Measurements from ENCODE around the gene NDUFAB1.
"Not testable (repeated sequence)": the region's sequence is repeated elsewhere in the genome, so short reads cannot be mapped to it uniquely, and the experiment has no call there.

NDUFAB1 gene

GRCh38 chr16:23564575-23565363, 31.3 kb downstream of the NDUFAB1 start:
- Histone ChIP-seq H3K9me3 (ENCODE audit: insufficient read depth, low read depth, low read length) (no peaks in the 10 kb centered on the region), H3K27me3 (ENCODE audit: insufficient read depth, low read length) (no peaks in the 10 kb centered on the region), H3K27ac (ENCODE audit: low read length) (no peak overlapping the region), H3K9ac (ENCODE audit: low read depth, low read length) (no peak overlapping the region), H3K4me3 (ENCODE audit: low read length) (no peak overlapping the region), H3K4me1 (ENCODE audit: insufficient read depth, low read length) (no peaks in the 10 kb centered on the region), H3K36me3 (ENCODE audit: insufficient read depth, low read depth, low read length) (peaks cover 97% of the 10 kb centered on the region)

DNA sequence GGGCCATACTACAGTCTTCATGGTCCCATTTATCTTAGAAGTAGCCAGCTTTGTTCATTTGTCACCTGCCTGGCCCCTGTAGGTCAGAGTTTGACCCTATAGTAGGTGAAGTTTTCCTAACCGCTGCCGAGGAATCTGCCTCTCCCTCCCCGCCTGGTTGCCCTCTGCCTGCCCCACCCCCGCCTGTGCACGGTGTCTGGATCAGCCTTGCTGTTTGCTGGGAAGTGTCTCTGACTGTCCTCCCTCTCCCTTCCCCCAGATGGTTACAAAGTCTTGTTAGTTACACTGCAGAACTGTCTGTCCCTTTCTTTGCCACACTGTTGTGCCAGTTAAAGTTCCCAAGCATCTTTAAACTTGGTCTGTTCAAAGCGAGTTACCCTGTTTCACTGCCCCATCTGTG, 32.9 kb downstream of the NDUFAB1 start:
- Histone ChIP-seq H3K4me3 (ENCODE audit: low read length) (no peak overlapping the region), H3K36me3 (ENCODE audit: insufficient read depth, low read depth, low read length) (peaks cover 94% of the 10 kb centered on the region), H3K27ac (ENCODE audit: low read length) (no peak overlapping the region)

DNA sequence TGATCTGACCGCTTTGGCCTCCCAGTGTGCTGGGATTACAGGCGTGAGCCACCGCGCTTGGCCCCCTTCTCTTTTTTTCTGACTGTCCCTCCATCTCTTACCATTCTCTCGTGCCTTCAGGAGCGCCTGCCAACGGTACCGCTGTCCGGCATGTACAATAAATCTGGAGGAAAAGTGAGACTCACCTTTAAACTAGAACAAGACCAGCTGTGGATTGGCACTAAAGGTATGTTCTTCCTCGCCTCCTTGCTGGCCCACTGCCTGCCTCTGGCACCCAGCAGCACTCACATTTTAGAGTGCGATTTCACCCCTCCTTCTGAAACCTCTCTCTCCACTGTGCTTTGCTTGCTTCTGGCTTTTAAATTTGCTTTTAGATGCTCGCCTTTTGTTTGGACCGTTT, 33.6 kb downstream of the NDUFAB1 start:
- Histone ChIP-seq H3K4me1 (ENCODE audit: insufficient read depth, low read length) (no peaks in the 10 kb centered on the region), H3K36me3 (ENCODE audit: insufficient read depth, low read depth, low read length) (peaks cover 87% of the 10 kb centered on the region), H3K9me3 (ENCODE audit: insufficient read depth, low read depth, low read length) (no peaks in the 10 kb centered on the region), H3K27ac (ENCODE audit: low read length) (no peak overlapping the region), H3K9ac (ENCODE audit: low read depth, low read length) (no peak overlapping the region), H3K27me3 (ENCODE audit: insufficient read depth, low read length) (no peaks in the 10 kb centered on the region), H3K4me3 (ENCODE audit: low read length) (no peak overlapping the region)

More for the DNA sequence above, 32.9 kb downstream of the NDUFAB1 start:
- no peaks in the 10 kb centered on the region for H3K4me1 ChIP-seq (ENCODE audit: insufficient read depth, low read length)
- no peaks in the 10 kb centered on the region for H3K27me3 ChIP-seq (ENCODE audit: insufficient read depth, low read length)
- H3K9ac ChIP-seq (ENCODE audit: low read depth, low read length) = no peak overlapping the region
- no peaks in the 10 kb centered on the region for H3K9me3 ChIP-seq (ENCODE audit: insufficient read depth, low read depth, low read length)

DNA sequence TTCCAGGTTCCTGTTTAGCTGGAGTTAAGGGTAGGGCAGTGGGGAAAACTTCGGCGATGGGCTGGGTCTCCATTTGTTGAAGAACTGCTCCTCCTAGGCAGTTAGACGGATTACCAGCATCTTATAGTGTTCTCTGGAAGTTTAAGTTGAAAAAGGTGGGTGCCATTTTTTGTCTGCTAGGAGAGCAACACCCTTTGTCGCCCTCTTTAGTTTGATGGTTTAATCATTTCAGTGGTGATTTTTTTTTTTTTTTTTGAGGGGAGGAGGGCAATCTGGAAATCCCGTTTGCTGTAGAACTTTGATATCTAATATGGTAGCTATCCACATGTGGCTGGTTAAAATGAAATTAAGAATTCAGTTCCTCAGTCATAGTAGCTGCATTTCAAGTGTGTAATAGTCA, 34.5 kb downstream of the NDUFAB1 start:
- no peak overlapping the region for H3K9ac ChIP-seq (ENCODE audit: low read depth, low read length)
- no peaks in the 10 kb centered on the region for H3K9me3 ChIP-seq (ENCODE audit: insufficient read depth, low read depth, low read length)
- no peak overlapping the region for H3K27ac ChIP-seq (ENCODE audit: low read length)
- H3K36me3 ChIP-seq (ENCODE audit: insufficient read depth, low read depth, low read length) = peaks cover 78% of the 10 kb centered on the region
- no peaks in the 10 kb centered on the region for H3K27me3 ChIP-seq (ENCODE audit: insufficient read depth, low read length)
- H3K4me3 ChIP-seq (ENCODE audit: low read length) = no peak overlapping the region
- H3K4me1 ChIP-seq (ENCODE audit: insufficient read depth, low read length) = no peaks in the 10 kb centered on the region

DNA sequence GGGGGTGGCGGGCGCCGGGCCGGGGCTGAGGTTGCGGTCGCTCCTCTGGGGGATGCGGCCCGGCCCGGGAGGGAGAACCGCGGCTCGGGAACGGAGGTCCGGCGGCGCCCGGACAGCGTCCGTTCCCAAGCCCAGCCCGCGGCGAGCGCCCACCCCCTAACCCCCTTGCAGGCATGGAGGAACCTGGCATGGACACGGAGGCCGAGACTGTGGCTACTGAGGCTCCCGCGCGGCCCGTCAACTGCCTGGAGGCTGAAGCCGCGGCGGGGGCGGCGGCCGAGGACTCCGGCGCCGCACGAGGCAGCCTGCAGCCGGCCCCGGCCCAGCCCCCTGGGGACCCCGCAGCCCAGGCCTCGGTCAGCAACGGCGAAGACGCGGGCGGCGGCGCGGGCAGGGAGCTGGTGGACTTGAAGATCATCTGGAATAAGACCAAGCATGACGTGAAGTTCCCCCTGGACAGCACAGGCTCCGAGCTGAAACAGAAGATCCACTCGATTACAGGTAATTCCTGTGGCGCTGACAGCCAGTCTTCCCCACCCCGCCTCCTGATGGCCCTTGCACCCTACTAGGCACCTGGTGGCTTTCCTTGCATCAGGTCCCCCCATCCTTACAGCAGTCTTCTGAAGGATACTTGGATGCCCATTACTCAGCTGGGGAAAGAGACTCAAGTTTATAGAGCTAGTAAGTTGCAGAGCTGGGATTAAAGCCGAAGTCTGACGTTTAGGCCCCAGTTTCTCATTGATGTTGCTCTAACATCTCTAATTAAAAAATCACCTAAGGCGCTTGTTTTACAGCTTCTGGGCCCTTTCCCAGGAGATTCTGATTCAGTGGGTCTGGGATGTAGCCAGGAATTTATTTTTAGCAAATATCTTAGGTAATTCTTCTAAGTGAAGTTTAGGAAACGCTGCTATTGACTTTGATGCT, 38.1 kb downstream of the NDUFAB1 start:
- Histone ChIP-seq H3K4me1 (ENCODE audit: insufficient read depth, low read length) (no peaks in the 10 kb centered on the region), H3K27ac (ENCODE audit: low read length) (peak overlapping the region; percentile 44), H3K9me3 (ENCODE audit: insufficient read depth, low read depth, low read length) (no peaks in the 10 kb centered on the region), H3K36me3 (ENCODE audit: insufficient read depth, low read depth, low read length) (peaks cover 55% of the 10 kb centered on the region), H3K4me3 (ENCODE audit: low read length) (peak overlapping the region; percentile 92), H3K9ac (ENCODE audit: low read depth, low read length) (peak overlapping the region; percentile 84), H3K27me3 (ENCODE audit: insufficient read depth, low read length) (no peaks in the 10 kb centered on the region)

- no peaks in the 10 kb centered on the region for H3K4me1 ChIP-seq (ENCODE audit: insufficient read depth, low read length)
- peak within 1 kb of the TSS; percentile 92 for H3K4me3 ChIP-seq (ENCODE audit: low read length)
- H3K36me3 ChIP-seq (ENCODE audit: insufficient read depth, low read depth, low read length) = peaks cover 55% of the 10 kb centered on the region
- H3K9me3 ChIP-seq (ENCODE audit: insufficient read depth, low read depth, low read length) = no peaks in the 10 kb centered on the region
- no peaks in the 10 kb centered on the region for H3K27me3 ChIP-seq (ENCODE audit: insufficient read depth, low read length)
- H3K27ac ChIP-seq (ENCODE audit: low read length) = peak within 1 kb of the TSS; percentile 44
- peak within 1 kb of the TSS; percentile 84 for H3K9ac ChIP-seq (ENCODE audit: low read depth, low read length)
Observed at GRCh38 chr16:23556881-23557778, 39.0 kb downstream of the NDUFAB1 start, which contains the start of the genes EARS2 and UBFD1. Gene EARS2 (minus strand): TSS chr16:23557350. CDS start chr16:23557343, 7 bp downstream. Gene UBFD1 (plus strand): TSS chr16:23557727. CDS start chr16:23557743, 16 bp downstream.

DNA sequence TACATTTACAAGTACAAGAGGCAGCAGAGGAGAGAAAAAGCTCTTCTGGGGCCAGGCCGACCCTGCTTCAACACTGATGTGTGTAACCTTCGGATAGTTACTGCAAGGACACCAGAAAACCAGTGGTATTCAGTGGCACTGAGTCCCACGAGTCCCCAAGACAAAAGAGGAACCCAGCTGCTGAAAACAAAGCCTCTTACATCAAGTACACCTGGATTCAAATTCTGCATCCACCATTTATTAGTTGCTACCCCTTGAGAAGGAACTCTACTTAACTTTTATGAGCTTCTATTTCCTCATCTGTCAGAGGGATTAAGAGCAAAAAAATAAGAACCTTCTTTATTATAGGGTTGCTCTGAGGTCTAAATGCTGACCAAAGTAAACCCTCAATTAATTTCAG, 41.6 kb downstream of the NDUFAB1 start:
- H3K27ac ChIP-seq (ENCODE audit: low read length) = no peak overlapping the region
- H3K9me3 ChIP-seq (ENCODE audit: insufficient read depth, low read depth, low read length) = no peaks in the 10 kb centered on the region
- no peaks in the 10 kb centered on the region for H3K4me1 ChIP-seq (ENCODE audit: insufficient read depth, low read length)
- no peaks in the 10 kb centered on the region for H3K27me3 ChIP-seq (ENCODE audit: insufficient read depth, low read length)
- H3K36me3 ChIP-seq (ENCODE audit: insufficient read depth, low read depth, low read length) = peaks cover 55% of the 10 kb centered on the region
- no peak overlapping the region for H3K4me3 ChIP-seq (ENCODE audit: low read length)
- no peak overlapping the region for H3K9ac ChIP-seq (ENCODE audit: low read depth, low read length)

DNA sequence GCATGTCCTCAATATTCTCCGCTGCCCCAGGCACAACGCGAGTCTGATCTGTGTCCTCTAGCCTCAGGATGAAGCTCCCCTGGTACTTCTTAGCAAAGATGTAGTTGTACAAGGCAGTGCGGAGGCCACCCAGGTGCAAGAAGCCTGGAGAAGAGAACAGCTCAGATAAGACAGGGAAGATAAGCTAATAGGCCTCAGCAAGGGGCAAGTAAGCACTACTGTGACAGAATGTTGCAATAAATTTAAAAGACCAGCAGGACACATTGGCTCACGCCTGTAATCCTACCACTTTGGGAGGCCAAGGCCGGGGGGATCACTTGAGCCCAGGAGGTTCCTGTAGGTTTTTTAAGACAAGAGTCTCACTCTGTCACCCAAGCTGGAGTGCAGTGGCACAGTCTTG, 44.0 kb downstream of the NDUFAB1 start:
- H3K4me1 ChIP-seq (ENCODE audit: insufficient read depth, low read length) = no peaks in the 10 kb centered on the region
- H3K9ac ChIP-seq (ENCODE audit: low read depth, low read length) = no peak overlapping the region
- no peaks in the 10 kb centered on the region for H3K27me3 ChIP-seq (ENCODE audit: insufficient read depth, low read length)
- H3K9me3 ChIP-seq (ENCODE audit: insufficient read depth, low read depth, low read length) = no peaks in the 10 kb centered on the region
- no peak overlapping the region for H3K27ac ChIP-seq (ENCODE audit: low read length)
- H3K4me3 ChIP-seq (ENCODE audit: low read length) = no peak overlapping the region
- H3K36me3 ChIP-seq (ENCODE audit: insufficient read depth, low read depth, low read length) = peaks cover 63% of the 10 kb centered on the region

DNA sequence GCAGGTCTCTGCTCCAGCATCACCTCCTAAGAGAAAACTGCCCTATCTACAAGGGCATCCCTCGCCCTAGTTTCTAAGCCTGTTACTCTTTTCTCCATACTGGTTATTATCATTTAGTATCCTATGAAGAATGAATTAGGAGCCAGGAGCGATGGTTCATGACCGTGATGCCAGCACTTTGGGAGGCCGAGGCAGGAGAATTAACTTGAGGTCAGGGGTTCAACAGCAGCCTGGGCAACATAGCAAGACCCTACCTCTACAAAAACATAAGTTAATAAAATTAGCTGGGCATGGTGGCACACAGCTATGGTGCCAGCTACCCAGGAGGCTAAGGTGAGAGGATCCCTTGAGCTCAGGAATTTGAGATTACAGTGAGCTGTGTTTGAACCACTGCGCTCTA, 46.2 kb downstream of the NDUFAB1 start:
- Histone ChIP-seq H3K27ac (ENCODE audit: low read length) (no peak overlapping the region), H3K4me1 (ENCODE audit: insufficient read depth, low read length) (no peaks in the 10 kb centered on the region), H3K27me3 (ENCODE audit: insufficient read depth, low read length) (no peaks in the 10 kb centered on the region), H3K9ac (ENCODE audit: low read depth, low read length) (no peak overlapping the region), H3K4me3 (ENCODE audit: low read length) (no peak overlapping the region), H3K9me3 (ENCODE audit: insufficient read depth, low read depth, low read length) (no peaks in the 10 kb centered on the region), H3K36me3 (ENCODE audit: insufficient read depth, low read depth, low read length) (peaks cover 84% of the 10 kb centered on the region)

- Histone ChIP-seq H3K27ac (ENCODE audit: low read length) (no peak overlapping the region), H3K27me3 (ENCODE audit: insufficient read depth, low read length) (no peaks in the 10 kb centered on the region), H3K4me3 (ENCODE audit: low read length) (no peak overlapping the region), H3K4me1 (ENCODE audit: insufficient read depth, low read length) (no peaks in the 10 kb centered on the region), H3K36me3 (ENCODE audit: insufficient read depth, low read depth, low read length) (peaks cover 85% of the 10 kb centered on the region), H3K9me3 (ENCODE audit: insufficient read depth, low read depth, low read length) (no peaks in the 10 kb centered on the region), H3K9ac (ENCODE audit: low read depth, low read length) (no peak overlapping the region)
Observed at GRCh38 chr16:23544436-23544835, 51.7 kb downstream of the NDUFAB1 start.

GRCh38 chr16:23540817-23541178, 55.3 kb downstream of the NDUFAB1 start:
- not testable (repeated sequence) for H3K9me3 ChIP-seq (ENCODE audit: insufficient read depth, low read depth, low read length); H3K4me1 ChIP-seq (ENCODE audit: insufficient read depth, low read length); H3K9ac ChIP-seq (ENCODE audit: low read depth, low read length); H3K4me3 ChIP-seq (ENCODE audit: low read length); H3K27me3 ChIP-seq (ENCODE audit: insufficient read depth, low read length); H3K27ac ChIP-seq (ENCODE audit: low read length)
- peaks cover 86% of the 10 kb centered on the region for H3K36me3 ChIP-seq (ENCODE audit: insufficient read depth, low read depth, low read length)
